Endodermal cell (in vitro differentiated cells): ENCODE results near the gene MAPKAPK2. TPM values are rescaled to one million over a fixed set of nuclear protein-coding genes. Genes with fewer than 3 reads are reported as not detected.

Experiments used
- DNase-seq: peaks from one replicate; pipeline ENCODE4 v3.0.0-alpha.2; 2017
- H3K27ac ChIP-seq: 2 replicates; pipeline ENCODE4 v1.5.1; 2013; ENCODE audit warnings: mild to moderate bottlenecking, low read depth, low read length, moderate library complexity
- H3K27me3 ChIP-seq: 2 replicates; pipeline ENCODE4 v1.6.1; 2013; ENCODE audit warnings: mild to moderate bottlenecking, low read length, moderate library complexity; ENCODE audit not compliant: insufficient read depth, control insufficient read depth, poor library complexity, severe bottlenecking
- H3K36me3 ChIP-seq: 2 replicates; pipeline ENCODE4 v1.7.0; 2013; ENCODE audit warnings: mild to moderate bottlenecking, low read length, moderate library complexity; ENCODE audit not compliant: control insufficient read depth, insufficient read depth
- H3K4me1 ChIP-seq: one replicate; pipeline ENCODE4 v1.7.0; 2013; ENCODE audit warnings: low read length; ENCODE audit not compliant: control insufficient read depth, insufficient read depth
- H3K4me3 ChIP-seq: 2 replicates; pipeline ENCODE4 v1.5.1; 2013; ENCODE audit warnings: mild to moderate bottlenecking, low read length, moderate library complexity
- H3K9ac ChIP-seq: 2 replicates; pipeline ENCODE4 v1.6.1; 2013; ENCODE audit warnings: mild to moderate bottlenecking, low read length, moderate library complexity; ENCODE audit not compliant: poor library complexity, severe bottlenecking; ENCODE audit errors: extremely low read depth
- H3K9me3 ChIP-seq: 2 replicates; pipeline ENCODE4 v1.6.1; 2013; ENCODE audit warnings: mild to moderate bottlenecking, low read length, moderate library complexity; ENCODE audit not compliant: control insufficient read depth
- H3K27ac Mint-ChIP-seq: 2 replicates; pipeline ENCODE4 v1.8.0; 2020; ENCODE audit warnings: mixed read lengths
- H3K27me3 Mint-ChIP-seq: 2 replicates; pipeline ENCODE4 v1.8.0; 2021; ENCODE audit warnings: mild to moderate bottlenecking, mixed read lengths; ENCODE audit not compliant: insufficient read depth
- H3K36me3 Mint-ChIP-seq: 2 replicates; pipeline ENCODE4 v1.8.0; 2020; ENCODE audit warnings: low read depth, mixed read lengths
- H3K4me1 Mint-ChIP-seq: 2 replicates; pipeline ENCODE4 v1.8.0; 2020; ENCODE audit warnings: mixed read lengths
- H3K4me3 Mint-ChIP-seq: 2 replicates; pipeline ENCODE4 v1.8.0; 2020; ENCODE audit warnings: mild to moderate bottlenecking, moderate library complexity, mixed read lengths
- H3K9me3 Mint-ChIP-seq: 2 replicates; pipeline ENCODE4 v1.8.0; 2020; ENCODE audit warnings: mild to moderate bottlenecking, mixed read lengths
- CTCF ChIP-seq: fragments of 200-600 bp; sonication (generic); conservative IDR thresholded peaks from 2 replicates; pipeline ENCODE4 v1.5.0; 2021; ENCODE audit warnings: antibody characterized with exemption, mild to moderate bottlenecking
- WGBS, 2 experiments: methylation state at CpG; one replicate each; pipeline versions ENCODE4 v1.1.5 to v1.1.7; 2013; ENCODE audit warnings: missing lambda C conversion rate in 2 of 2, mixed read lengths in 1 of 2; ENCODE audit not compliant: insufficient coverage in 1 of 2, insufficient read length in 1 of 2; 5-methylcytosine and 5-hydroxymethylcytosine counted together
- total RNA-seq, 2 donors: library from RNA; stranded (reverse); fragmentation: NEBNext Ultra II Directional in 1 of 2; extraction: Animal tissue kit (Norgen Biotek cat#: 25700) in 1 of 2; gene quantifications; 2 replicates in 1 of 2; 3 replicates in 1 of 2; pipeline ENCODE4 v1.2.1, GENCODE V29; 2021

MAPKAPK2 gene
- total RNA-seq, 2 donors from 2014 or later, result 72.8 to 79.7 TPM

GRCh38 chr1:206664740-206665139 is 20.0 kb upstream of the MAPKAPK2 start:
- Mint-ChIP-seq H3K27me3 (peaks cover 42% of the 10 kb centered on the region), H3K4me1 (peaks cover 10% of the 10 kb centered on the region)
- no peak for TF ChIP-seq CTCF

GRCh38 chr1:206666031-206666561 is 18.6 kb upstream of the MAPKAPK2 start:
- H3K9me3 ChIP-seq, result no peaks in the 10 kb centered on the region
- no peak overlapping the region for H3K4me3 Mint-ChIP-seq
- H3K27ac ChIP-seq, result no peak overlapping the region
- H3K36me3 ChIP-seq, result no peaks in the 10 kb centered on the region
- H3K36me3 Mint-ChIP-seq, result no peaks in the 10 kb centered on the region
- no peak overlapping the region for H3K27ac Mint-ChIP-seq
- peaks cover 38% of the 10 kb centered on the region for H3K27me3 Mint-ChIP-seq
- no peak overlapping the region for H3K9ac ChIP-seq
- H3K4me1 Mint-ChIP-seq, result peaks cover 16% of the 10 kb centered on the region
- no peak for TF ChIP-seq CTCF
- H3K4me1 ChIP-seq, result no peaks in the 10 kb centered on the region
- no peak for DNase-seq
- no peak overlapping the region for H3K4me3 ChIP-seq
- WGBS, 2 experiments, result 98 to 100% methylated on average over 1 to 3 of the region's 3 CpGs
- no peaks in the 10 kb centered on the region for H3K9me3 Mint-ChIP-seq
- peaks cover 22% of the 10 kb centered on the region for H3K27me3 ChIP-seq

More at GRCh38 chr1:206664740-206665139, 20.0 kb upstream of the MAPKAPK2 start:
- no peak overlapping the region for H3K4me3 Mint-ChIP-seq
- no peaks in the 10 kb centered on the region for H3K4me1 ChIP-seq
- H3K9me3 ChIP-seq, result no peaks in the 10 kb centered on the region
- no peak overlapping the region for H3K27ac ChIP-seq
- no peak overlapping the region for H3K4me3 ChIP-seq
- no peak overlapping the region for H3K9ac ChIP-seq
- no peaks in the 10 kb centered on the region for H3K9me3 Mint-ChIP-seq
- no peaks in the 10 kb centered on the region for H3K36me3 Mint-ChIP-seq
- WGBS, 2 experiments, result 73 to 86% methylated on average over 3 to 6 of the region's 6 CpGs
- H3K36me3 ChIP-seq, result no peaks in the 10 kb centered on the region
- peaks cover 22% of the 10 kb centered on the region for H3K27me3 ChIP-seq
- no peak for DNase-seq
- no peak overlapping the region for H3K27ac Mint-ChIP-seq

DNA sequence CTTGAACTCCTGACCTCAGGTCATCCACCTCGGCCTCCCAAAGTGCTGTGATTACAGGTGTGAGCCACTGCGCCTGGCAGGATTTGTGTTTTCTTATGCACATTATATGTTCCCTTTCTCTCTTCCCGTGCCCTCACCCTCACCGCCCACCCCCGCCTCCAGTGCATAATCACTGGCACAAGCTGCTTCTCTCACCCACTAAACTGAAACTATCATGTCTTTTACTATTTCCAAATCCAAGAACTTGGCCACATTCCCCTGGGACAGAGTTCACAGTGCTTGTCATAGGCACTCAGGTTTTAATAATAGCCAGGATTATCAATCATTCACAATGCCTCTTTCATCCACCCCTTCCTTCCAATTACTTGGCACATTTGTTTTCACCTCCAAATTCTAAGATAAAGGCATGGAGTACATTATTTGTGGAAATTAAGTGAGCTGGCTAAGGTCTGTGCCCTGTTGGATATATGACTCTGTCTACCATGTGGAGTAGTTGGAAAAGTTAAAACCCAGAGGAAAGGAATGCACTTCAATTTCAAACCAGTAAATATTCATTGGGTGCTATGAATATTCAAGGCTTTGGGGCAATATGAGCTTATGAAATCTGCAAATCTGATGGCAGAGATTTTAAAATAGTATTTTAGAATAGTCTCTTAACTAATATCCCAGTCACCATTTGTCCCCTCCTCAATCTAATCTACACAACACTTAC is 17.6 kb upstream of the MAPKAPK2 start:
- peaks cover 5% of the 10 kb centered on the region for H3K4me1 ChIP-seq
- no peak overlapping the region for H3K9ac ChIP-seq
- Mint-ChIP-seq H3K27ac (no peak overlapping the region), H3K36me3 (no peaks in the 10 kb centered on the region), H3K9me3 (no peaks in the 10 kb centered on the region), H3K4me1 (peaks cover 16% of the 10 kb centered on the region), H3K4me3 (no peak overlapping the region), H3K27me3 (peaks cover 32% of the 10 kb centered on the region)
- 88 to 92% methylated on average over 4 to 5 of the region's 5 CpGs for WGBS, 2 experiments
- no peak for DNase-seq
- no peaks in the 10 kb centered on the region for H3K9me3 ChIP-seq
- TF ChIP-seq CTCF, result no peak
- H3K27me3 ChIP-seq, result peaks cover 20% of the 10 kb centered on the region
- H3K4me3 ChIP-seq, result no peak overlapping the region
- H3K27ac ChIP-seq, result no peak overlapping the region
- no peaks in the 10 kb centered on the region for H3K36me3 ChIP-seq
